Colonic mucosa (tissue), 4 donors: ENCODE data around the gene SLC6A13. TPM values are rescaled to one million over a fixed set of nuclear protein-coding genes. Genes with fewer than 3 reads are reported as not detected.
"Not testable (repeated sequence)": the region's sequence is repeated elsewhere in the genome, so short reads cannot be mapped to it uniquely, and the experiment has no call there.

Experiments
- DNase-seq: peaks from one replicate; pipeline ENCODE4 v3.0.0-alpha.2; 2020
- H3K27ac ChIP-seq: fragments of 200-600 bp; one replicate; pipeline ENCODE4 v1.8.0; 2021
- H3K27me3 ChIP-seq: fragments of 200-600 bp; one replicate; pipeline ENCODE4 v1.8.0; 2021
- H3K36me3 ChIP-seq: fragments of 200-600 bp; one replicate; pipeline ENCODE4 v1.8.0; 2021
- H3K4me1 ChIP-seq: fragments of 200-600 bp; one replicate; pipeline ENCODE4 v1.8.0; 2021; ENCODE audit warnings: mild to moderate bottlenecking
- H3K4me3 ChIP-seq: fragments of 200-600 bp; one replicate; pipeline ENCODE4 v1.8.0; 2021
- H3K9ac ChIP-seq, 2 donors: one replicate each; pipeline ENCODE4 v1.7.0; 2013; ENCODE audit warnings: control low read depth in 2 of 2, low read depth in 2 of 2, low read length in 2 of 2
- H3K9me3 ChIP-seq: fragments of 200-600 bp; one replicate; pipeline ENCODE4 v1.8.0; 2021
- intact Hi-C: fragments of 100-400 bp; cut with DNase I; formaldehyde crosslinking; loops from one replicate; pipeline ENCODE4 v1.14.1; 2022
- total RNA-seq, 2 donors: library from RNA; stranded (reverse); fragmentation: NEBNext Ultra II Directional in 1 of 2; extraction: Animal tissue kit (Norgen Biotek cat#: 25700) in 1 of 2; gene quantifications; one replicate each; pipeline ENCODE4 v1.2.1, GENCODE V29; 2021
- TF ChIP-seq, protein P1 (sequence below): fragments of 200-600 bp; IDR thresholded peaks from one replicate; pipeline ENCODE4 v1.8.0; 2022; ENCODE audit warnings: antibody characterized with exemption, mild to moderate bottlenecking
- donor health status: healthy.
- donor health status: DM: no; HTN: no; CAD: no.
- donor health status: DM: no; HTN: no; CAD: no.

SLC6A13 gene
- total RNA-seq, 2 donors from 2014 or later = not detected

DNA sequence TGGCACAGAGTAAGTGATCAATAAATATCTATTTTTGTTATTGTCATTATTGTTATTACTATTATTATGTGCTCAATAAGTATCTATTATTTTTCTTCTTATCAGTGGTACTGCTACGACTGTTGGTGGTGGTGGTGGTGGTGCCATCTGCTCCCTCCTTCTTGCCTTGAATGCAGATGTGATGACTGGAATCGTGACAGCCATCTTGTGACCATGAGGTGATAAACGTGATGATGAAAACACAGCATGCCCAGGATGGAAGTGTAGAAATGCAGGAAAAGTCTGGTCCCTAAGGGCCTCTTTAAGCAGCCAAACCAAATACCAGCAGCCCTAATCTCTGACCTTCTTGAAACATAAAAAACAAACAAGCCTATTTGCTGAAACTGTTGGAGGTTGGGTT is 71.1 kb downstream of the SLC6A13 start:
- no peak for DNase-seq
- intact Hi-C loops = no loop called here
- H3K9ac ChIP-seq = no peak overlapping the region
- no peak overlapping the region for H3K27ac ChIP-seq
- H3K4me3 ChIP-seq = no peak overlapping the region
- H3K27me3 ChIP-seq = no peaks in the 10 kb centered on the region
- TF ChIP-seq, protein P1, sequence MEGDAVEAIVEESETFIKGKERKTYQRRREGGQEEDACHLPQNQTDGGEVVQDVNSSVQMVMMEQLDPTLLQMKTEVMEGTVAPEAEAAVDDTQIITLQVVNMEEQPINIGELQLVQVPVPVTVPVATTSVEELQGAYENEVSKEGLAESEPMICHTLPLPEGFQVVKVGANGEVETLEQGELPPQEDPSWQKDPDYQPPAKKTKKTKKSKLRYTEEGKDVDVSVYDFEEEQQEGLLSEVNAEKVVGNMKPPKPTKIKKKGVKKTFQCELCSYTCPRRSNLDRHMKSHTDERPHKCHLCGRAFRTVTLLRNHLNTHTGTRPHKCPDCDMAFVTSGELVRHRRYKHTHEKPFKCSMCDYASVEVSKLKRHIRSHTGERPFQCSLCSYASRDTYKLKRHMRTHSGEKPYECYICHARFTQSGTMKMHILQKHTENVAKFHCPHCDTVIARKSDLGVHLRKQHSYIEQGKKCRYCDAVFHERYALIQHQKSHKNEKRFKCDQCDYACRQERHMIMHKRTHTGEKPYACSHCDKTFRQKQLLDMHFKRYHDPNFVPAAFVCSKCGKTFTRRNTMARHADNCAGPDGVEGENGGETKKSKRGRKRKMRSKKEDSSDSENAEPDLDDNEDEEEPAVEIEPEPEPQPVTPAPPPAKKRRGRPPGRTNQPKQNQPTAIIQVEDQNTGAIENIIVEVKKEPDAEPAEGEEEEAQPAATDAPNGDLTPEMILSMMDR = no peak
- H3K4me1 ChIP-seq = no peaks in the 10 kb centered on the region
- H3K36me3 ChIP-seq = no peaks in the 10 kb centered on the region
- no peaks in the 10 kb centered on the region for H3K9me3 ChIP-seq

DNA sequence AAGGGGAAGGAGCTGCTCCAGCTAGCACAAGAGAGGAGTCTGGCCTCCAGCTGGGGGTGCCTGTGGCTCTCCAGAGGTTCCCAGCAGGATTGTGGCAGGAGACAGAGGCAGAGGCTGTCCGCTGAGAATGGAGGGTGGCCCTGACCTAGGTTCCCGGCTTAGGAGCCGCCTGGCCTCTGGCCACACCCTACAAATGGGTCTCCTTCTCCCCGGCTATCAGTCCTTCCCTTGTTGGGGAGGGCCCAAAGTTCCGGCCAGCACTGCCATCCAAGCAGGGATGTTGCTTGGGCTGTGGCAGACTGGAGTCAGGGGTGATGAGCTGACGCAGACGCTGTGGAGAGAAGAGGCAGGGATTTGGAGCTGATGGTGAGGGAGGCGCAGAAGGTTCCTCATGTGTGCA is 71.8 kb downstream of the SLC6A13 start:
- Histone ChIP-seq H3K9ac (no peak overlapping the region), H3K27ac (no peak overlapping the region), H3K4me3 (no peak overlapping the region), H3K36me3 (no peaks in the 10 kb centered on the region), H3K27me3 (no peaks in the 10 kb centered on the region), H3K4me1 (no peaks in the 10 kb centered on the region), H3K9me3 (no peaks in the 10 kb centered on the region)
- no peak for DNase-seq
- TF ChIP-seq, protein P1 = no peak
- intact Hi-C loops = no loop called here

- Histone ChIP-seq H3K27me3 (no peaks in the 10 kb centered on the region), H3K9ac (no peak overlapping the region), H3K27ac (no peak overlapping the region), H3K4me3 (no peak overlapping the region), H3K4me1 (no peaks in the 10 kb centered on the region), H3K9me3 (no peaks in the 10 kb centered on the region), H3K36me3 (no peaks in the 10 kb centered on the region)
- intact Hi-C loops = no loop called here
- DNase-seq = no peak
- TF ChIP-seq, protein P1 = no peak
Measured at GRCh38 chr12:189622-189962, 73.0 kb downstream of the SLC6A13 start.

DNA sequence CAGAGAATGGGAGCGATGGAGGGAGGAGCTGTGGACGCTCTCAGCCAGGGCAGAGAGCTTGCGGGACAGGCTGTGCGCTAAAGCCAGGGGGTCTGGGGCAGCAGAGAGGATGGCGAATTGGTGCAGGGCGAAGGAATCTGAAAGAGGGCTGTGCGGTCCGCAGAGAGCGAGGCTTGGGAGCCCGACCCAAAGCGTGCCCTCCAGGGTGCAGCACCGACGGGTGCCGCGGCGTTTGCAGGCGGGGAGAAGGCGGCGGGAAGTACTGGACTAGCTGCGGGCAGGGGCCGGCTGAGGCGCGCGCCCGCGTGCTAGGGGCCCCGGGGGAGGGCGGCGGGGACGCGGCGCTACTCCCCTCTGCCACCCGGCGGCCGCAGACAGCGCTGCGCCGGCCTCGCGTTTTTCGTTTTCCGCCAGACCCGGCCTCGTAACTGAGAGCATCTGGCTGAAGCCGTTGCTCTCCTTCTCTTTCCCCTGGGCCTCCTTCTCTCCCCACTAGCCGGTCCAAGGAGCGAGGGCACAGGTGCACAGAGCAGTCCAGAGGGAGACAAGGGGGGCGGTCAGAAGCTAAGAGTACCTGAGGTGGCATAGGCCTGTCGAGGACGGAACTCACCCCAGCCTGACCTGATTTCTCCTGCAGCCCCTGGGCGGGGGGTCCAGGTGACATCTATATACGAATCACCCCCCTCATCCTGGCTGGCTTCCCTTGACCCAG is 73.6 kb downstream of the SLC6A13 start:
- no peaks in the 10 kb centered on the region for H3K27me3 ChIP-seq
- intact Hi-C loops = no loop called here
- H3K4me1 ChIP-seq = no peaks in the 10 kb centered on the region
- no peaks in the 10 kb centered on the region for H3K36me3 ChIP-seq
- DNase-seq = no peak
- TF ChIP-seq, protein P1 = peak; percentile 51
- peak overlapping the region; percentile 43 for H3K4me3 ChIP-seq
- H3K9ac ChIP-seq = no peak overlapping the region
- no peaks in the 10 kb centered on the region for H3K9me3 ChIP-seq
- no peak overlapping the region for H3K27ac ChIP-seq

DNA sequence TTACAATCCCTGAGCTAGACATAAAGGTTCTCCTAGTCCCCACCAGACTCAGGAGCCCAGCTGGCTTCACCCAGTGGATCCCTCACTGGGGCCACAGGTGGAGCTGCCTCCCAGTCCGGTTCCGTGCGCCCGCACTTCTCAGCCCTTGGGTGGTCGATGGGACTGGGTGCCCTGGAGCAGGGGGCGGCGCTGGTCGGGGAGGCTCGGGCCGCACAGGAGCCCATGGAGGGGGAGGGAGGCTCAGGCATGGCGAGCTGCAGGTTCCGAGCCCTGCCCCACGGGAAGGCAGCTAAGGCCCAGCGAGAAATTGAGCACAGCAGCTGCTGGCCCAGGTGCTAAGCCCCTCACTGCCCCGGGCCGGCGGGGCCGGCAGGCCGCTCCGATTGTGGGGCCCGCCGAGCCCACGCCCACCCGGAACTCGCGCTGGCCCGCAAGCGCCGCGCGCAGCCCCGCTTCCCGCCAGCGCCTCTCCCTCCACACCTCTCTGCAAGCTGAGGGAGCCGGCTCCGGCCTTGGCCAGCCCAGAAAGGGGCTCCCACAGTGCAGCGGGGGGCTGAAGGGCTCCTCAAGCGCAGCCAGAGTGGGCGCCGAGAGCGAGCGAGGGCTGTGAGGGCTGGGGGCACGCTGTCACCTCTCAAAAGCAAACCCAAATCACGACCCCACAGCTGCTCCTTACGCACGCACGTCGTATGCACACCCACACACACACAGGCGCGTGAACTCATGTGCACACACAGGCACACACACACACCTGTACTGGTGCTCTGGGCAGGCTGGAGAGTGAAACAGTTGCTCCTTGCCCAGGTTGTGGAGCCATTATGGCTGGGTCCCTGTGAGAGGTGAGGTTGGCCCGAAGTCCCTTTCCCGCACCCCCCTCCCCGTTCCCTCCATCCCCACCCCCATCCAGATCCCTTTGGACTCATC is 74.4 kb downstream of the SLC6A13 start:
- intact Hi-C loops, H3K9ac ChIP-seq, H3K4me1 ChIP-seq, H3K27me3 ChIP-seq, DNase-seq, H3K27ac ChIP-seq, H3K36me3 ChIP-seq, H3K9me3 ChIP-seq: not testable (repeated sequence)
- peak overlapping the region; percentile 43 for H3K4me3 ChIP-seq
